NAMALWA (cell line): ENCODE results near the gene C5orf34.
"Not testable (repeated sequence)": the region's sequence is repeated elsewhere in the genome, so short reads cannot be mapped to it uniquely, and the experiment has no call there.

Source experiments
- DNase-seq: peaks from one replicate; pipeline ENCODE4 v3.0.0-alpha.2; 2015; ENCODE audit warnings: low spot score

C5orf34 gene

GRCh38 chr5:43515678-43516048, 715 bp upstream of the C5orf34 start:
- no peak for DNase-seq

GRCh38 chr5:43514471-43514815, 505 bp downstream of the C5orf34 start:
- DNase-seq, result no peak

GRCh38 chr5:43514025-43514424, 923 bp downstream of the C5orf34 start:
- peak; percentile 28 for DNase-seq

- not testable (repeated sequence) for DNase-seq
Measured at GRCh38 chr5:43511062-43511461, 3.9 kb downstream of the C5orf34 start.

GRCh38 chr5:43498581-43498980, 16.4 kb downstream of the C5orf34 start:
- DNase-seq, result no peak

- DNase-seq, result no peak
Measured at GRCh38 chr5:43497311-43498104, 17.4 kb downstream of the C5orf34 start.

GRCh38 chr5:43491326-43491725, 23.6 kb downstream of the C5orf34 start:
- no peak for DNase-seq

- no peak for DNase-seq
Measured at GRCh38 chr5:43486353-43486752, 28.6 kb downstream of the C5orf34 start.

GRCh38 chr5:43485406-43485805, 29.5 kb downstream of the C5orf34 start:
- DNase-seq, result peak; percentile 22

GRCh38 chr5:43484106-43484849, 30.7 kb downstream of the C5orf34 start:
- peak; percentile 95 for DNase-seq

GRCh38 chr5:43483298-43484105, 31.4 kb downstream of the C5orf34 start, which contains the start of gene TMEM267:
TSS of gene TMEM267 (minus strand) at chr5:43483865. CDS start at chr5:43453969, 29,896 bp downstream.
- DNase-seq, result peak; percentile 93

- no peak for DNase-seq
Measured at GRCh38 chr5:43482490-43483297, 32.3 kb downstream of the C5orf34 start.

GRCh38 chr5:43469671-43470391, 45.1 kb downstream of the C5orf34 start:
- no peak for DNase-seq

GRCh38 chr5:43467100-43467499, 47.8 kb downstream of the C5orf34 start:
- DNase-seq, result no peak

- DNase-seq, result not testable (repeated sequence)
Measured at GRCh38 chr5:43465455-43465854, 49.5 kb downstream of the C5orf34 start.

- DNase-seq, result no peak
Measured at GRCh38 chr5:43461066-43461465, 53.9 kb downstream of the C5orf34 start.

GRCh38 chr5:43456556-43456955, 58.4 kb downstream of the C5orf34 start:
- no peak for DNase-seq

GRCh38 chr5:43441575-43441974, 73.4 kb downstream of the C5orf34 start:
- not testable (repeated sequence) for DNase-seq

- DNase-seq, result no peak
Measured at GRCh38 chr5:43437062-43437660, 77.8 kb downstream of the C5orf34 start.
